Esophagus squamous epithelium (tissue), 5 donors: ENCODE measurements around the gene RERE. TPM values are rescaled to one million over a fixed set of nuclear protein-coding genes. Genes with fewer than 3 reads are reported as not detected.
"Not testable (repeated sequence)": the region's sequence is repeated elsewhere in the genome, so short reads cannot be mapped to it uniquely, and the experiment has no call there.

Experiments used
- DNase-seq: peaks from one replicate; lab custom pipeline; 2025; lab: John Stamatoyannopoulos, UW
- H3K27ac ChIP-seq, 4 donors: fragments of 200-600 bp; sonication (generic); one replicate each; pipeline ENCODE4 v1.5.1; 2016 to 2019; ENCODE audit warnings: mild to moderate bottlenecking in 1 of 4
- H3K27me3 ChIP-seq, 4 donors: fragments of 200-600 bp; sonication (generic); 1 replicate in 3 of 4; 2 replicates in 1 of 4; pipeline versions ENCODE4 v1.5.1 to v1.6.0; 2017 to 2021; ENCODE audit warnings: antibody characterized with exemption in 1 of 4
- H3K36me3 ChIP-seq, 3 donors: fragments of 200-600 bp; sonication (generic); one replicate each; pipeline ENCODE4 v1.5.1; 2016 to 2019
- H3K4me1 ChIP-seq, 3 donors: fragments of 200-600 bp; sonication (generic); one replicate each; pipeline ENCODE4 v1.5.1; 2017 to 2019
- H3K4me3 ChIP-seq, 4 donors: fragments of 200-600 bp; sonication (generic); 1 replicate in 3 of 4; 2 replicates in 1 of 4; pipeline ENCODE4 v1.5.1; 2016 to 2019; ENCODE audit warnings: mild to moderate bottlenecking in 2 of 4, moderate library complexity in 1 of 4
- H3K9me3 ChIP-seq, 3 donors: fragments of 200-600 bp; sonication (generic); one replicate each; pipeline ENCODE4 v1.5.1; 2016 to 2019
- POLR2A ChIP-seq, 4 donors: fragments of 450-650 bp; IDR thresholded peaks; one replicate each; pipeline ENCODE4 v1.6.1; 2017; ENCODE audit warnings: antibody characterized with exemption in 4 of 4, mild to moderate bottlenecking in 4 of 4, moderate library complexity in 3 of 4
- WGBS, 2 donors: methylation state at CpG; one replicate each; pipeline ENCODE4 v1.1.5; 2018; 5-methylcytosine and 5-hydroxymethylcytosine counted together
- intact Hi-C: fragments of 100-400 bp; cut with DNase I; formaldehyde crosslinking; loops from one replicate; pipeline ENCODE4 v1.15.0; 2022
- total RNA-seq, 4 donors: library from RNA; depleted of rRNA; stranded (reverse); fragments of >200 nt; gene quantifications; one replicate each; pipeline ENCODE4 v1.1.0, GENCODE V29; 2016
- TF ChIP-seq, protein P1 (sequence below), 6 experiments: fragments of 450-650 bp in 4 of 6; fragments of 200-600 bp in 2 of 6; sonication (generic) in 2 of 6; IDR thresholded peaks; one replicate each; pipeline ENCODE4 v1.5.1; 2016 to 2019; ENCODE audit warnings: antibody characterized with exemption in 6 of 6, mild to moderate bottlenecking in 4 of 6, moderate library complexity in 4 of 6
- donor health status: DM: yes; HTN: yes; CAD: no.

RERE gene
- total RNA-seq, 4 donors from 2014 or later, result 27.5 to 56.6 (median 32.1) TPM

DNA sequence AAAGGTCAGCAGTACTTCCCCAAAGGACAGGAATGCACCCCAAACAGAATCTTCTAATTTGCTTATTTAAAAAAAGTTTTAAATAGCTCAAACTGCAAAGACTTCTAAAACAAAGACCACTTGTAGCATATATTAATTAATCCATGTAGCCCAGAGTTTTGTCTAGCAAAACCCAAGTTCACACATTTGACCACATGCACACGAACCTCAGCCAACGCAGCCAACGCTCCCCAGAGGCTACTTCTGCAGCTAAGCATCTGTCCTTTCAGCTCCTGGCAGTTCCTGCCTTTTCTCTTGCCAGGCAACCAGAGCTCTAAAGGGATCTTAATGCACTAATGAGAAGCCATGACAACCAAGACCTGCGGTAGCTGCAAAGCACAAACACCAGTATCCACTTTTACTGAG, 89.6 kb downstream of the RERE start:
- Histone ChIP-seq H3K36me3 (no peaks in the 10 kb centered on the region), H3K9me3 (peaks cover 0 to 5% (median 0%) of the 10 kb centered on the region in 3 donors), H3K27ac (no peak overlapping the region), H3K27me3 (no peaks in the 10 kb centered on the region), H3K4me1 (peaks cover 0 to 21% (median 5%) of the 10 kb centered on the region in 3 donors), H3K4me3 (no peak overlapping the region)
- WGBS, 2 donors, result 54 to 61% methylated on average over 4 of the region's 4 CpGs
- no peak for DNase-seq
- TF ChIP-seq POLR2A (IDR thresholded peaks at IDR 0.05), result no peak
- TF ChIP-seq, protein P1, sequence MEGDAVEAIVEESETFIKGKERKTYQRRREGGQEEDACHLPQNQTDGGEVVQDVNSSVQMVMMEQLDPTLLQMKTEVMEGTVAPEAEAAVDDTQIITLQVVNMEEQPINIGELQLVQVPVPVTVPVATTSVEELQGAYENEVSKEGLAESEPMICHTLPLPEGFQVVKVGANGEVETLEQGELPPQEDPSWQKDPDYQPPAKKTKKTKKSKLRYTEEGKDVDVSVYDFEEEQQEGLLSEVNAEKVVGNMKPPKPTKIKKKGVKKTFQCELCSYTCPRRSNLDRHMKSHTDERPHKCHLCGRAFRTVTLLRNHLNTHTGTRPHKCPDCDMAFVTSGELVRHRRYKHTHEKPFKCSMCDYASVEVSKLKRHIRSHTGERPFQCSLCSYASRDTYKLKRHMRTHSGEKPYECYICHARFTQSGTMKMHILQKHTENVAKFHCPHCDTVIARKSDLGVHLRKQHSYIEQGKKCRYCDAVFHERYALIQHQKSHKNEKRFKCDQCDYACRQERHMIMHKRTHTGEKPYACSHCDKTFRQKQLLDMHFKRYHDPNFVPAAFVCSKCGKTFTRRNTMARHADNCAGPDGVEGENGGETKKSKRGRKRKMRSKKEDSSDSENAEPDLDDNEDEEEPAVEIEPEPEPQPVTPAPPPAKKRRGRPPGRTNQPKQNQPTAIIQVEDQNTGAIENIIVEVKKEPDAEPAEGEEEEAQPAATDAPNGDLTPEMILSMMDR (IDR thresholded peaks at IDR 0.05), result no peak
- intact Hi-C loops, result loop anchor here (5.0 to 10.0 kb wide), 2 partner anchors 117 to 166 kb away; no protein-coding TSS in a partner anchor

DNA sequence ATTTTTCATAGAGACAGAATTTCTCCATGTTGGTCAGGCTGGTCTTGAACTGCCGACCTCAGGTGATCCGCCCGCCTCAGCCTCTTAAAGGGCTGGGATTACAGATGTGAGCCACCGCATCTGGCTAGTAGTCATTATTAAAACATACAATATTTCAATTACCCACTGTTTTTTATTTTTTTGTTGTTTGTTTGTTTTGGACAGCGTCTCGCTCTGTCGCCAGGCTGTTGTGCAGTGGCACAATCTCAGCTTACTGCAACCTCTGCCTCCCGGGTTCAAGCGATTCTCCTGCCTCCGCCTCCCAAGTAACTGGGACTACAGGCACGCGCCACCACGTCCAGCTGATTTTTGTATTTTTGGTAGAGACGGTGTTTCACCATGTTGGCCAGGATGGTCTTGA, 90.1 kb downstream of the RERE start:
- 86 to 93% methylated on average over 12 to 14 of the region's 14 CpGs for WGBS, 2 donors
- not testable (repeated sequence) for DNase-seq, H3K27me3 ChIP-seq, H3K36me3 ChIP-seq, H3K9me3 ChIP-seq, H3K4me3 ChIP-seq, H3K27ac ChIP-seq
- intact Hi-C loops, result loop anchor here (5.0 to 10.0 kb wide), 2 partner anchors 117 to 165 kb away; no protein-coding TSS in a partner anchor
- H3K4me1 ChIP-seq, result peaks cover 0 to 21% (median 5%) of the 10 kb centered on the region in 3 donors

DNA sequence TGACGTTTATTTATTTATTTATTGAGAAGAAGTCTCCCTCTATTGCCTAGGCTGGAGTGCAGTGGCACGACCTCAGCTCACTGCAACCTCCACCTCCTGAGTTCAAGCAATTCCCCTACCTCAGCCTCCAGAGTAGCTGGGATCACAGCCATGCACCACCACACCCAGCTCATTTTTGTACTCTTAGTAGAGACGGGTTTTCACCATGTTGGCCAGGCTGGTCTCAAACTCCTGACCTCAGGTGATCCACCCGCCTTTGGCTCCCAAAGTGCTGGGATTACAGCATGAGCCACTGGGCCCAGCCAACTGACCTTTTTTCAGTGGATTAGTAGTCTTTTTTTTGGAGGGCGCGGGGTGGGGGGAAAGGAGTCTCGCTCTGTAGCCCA, 90.6 kb downstream of the RERE start:
- H3K36me3 ChIP-seq, H3K9me3 ChIP-seq, H3K4me3 ChIP-seq, DNase-seq, H3K27me3 ChIP-seq, H3K27ac ChIP-seq: not testable (repeated sequence)
- WGBS, 2 donors, result 15 to 53% methylated on average over 4 to 7 of the region's 7 CpGs
- TF ChIP-seq, protein P1 (IDR thresholded peaks at IDR 0.05), result peak in 1 of 6 experiments; percentile 11
- intact Hi-C loops, result loop anchor here (5.0 to 10.0 kb wide), 2 partner anchors 118 to 164 kb away; no protein-coding TSS in a partner anchor
- H3K4me1 ChIP-seq, result peaks cover 0 to 21% (median 5%) of the 10 kb centered on the region in 3 donors

DNA sequence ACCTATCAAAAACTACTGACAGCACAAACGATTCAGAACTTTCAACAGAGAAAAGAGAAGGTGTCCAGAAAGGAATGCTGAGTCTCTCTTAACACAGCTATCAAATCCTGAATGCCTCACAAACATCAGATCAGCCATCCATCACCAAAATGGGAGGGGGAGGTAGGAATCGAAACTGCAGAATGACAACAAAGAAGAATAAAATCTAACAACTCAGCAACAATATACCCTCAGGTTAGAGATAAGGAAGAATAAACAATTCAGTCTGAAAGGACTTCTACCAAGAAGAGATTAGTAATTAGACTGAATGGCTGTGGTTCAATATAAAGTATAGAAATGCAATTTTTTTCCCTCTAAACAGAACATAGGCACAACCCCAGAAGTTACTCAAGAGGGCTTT, 94.4 kb downstream of the RERE start:
- H3K27ac ChIP-seq, result no peak overlapping the region
- intact Hi-C loops, result loop anchor here (10.0 kb wide), 1 partner anchor 122 kb away; no protein-coding TSS in a partner anchor
- DNase-seq, result no peak
- H3K36me3 ChIP-seq, result no peaks in the 10 kb centered on the region
- no peaks in the 10 kb centered on the region for H3K27me3 ChIP-seq
- peaks cover 0 to 30% (median 5%) of the 10 kb centered on the region in 3 donors for H3K4me1 ChIP-seq
- 47 to 51% methylated on average over 2 of the region's 2 CpGs for WGBS, 2 donors
- no peaks in the 10 kb centered on the region for H3K9me3 ChIP-seq
- no peak overlapping the region for H3K4me3 ChIP-seq
- TF ChIP-seq POLR2A (IDR thresholded peaks at IDR 0.05), result no peak
- TF ChIP-seq, protein P1 (IDR thresholded peaks at IDR 0.05), result no peak

DNA sequence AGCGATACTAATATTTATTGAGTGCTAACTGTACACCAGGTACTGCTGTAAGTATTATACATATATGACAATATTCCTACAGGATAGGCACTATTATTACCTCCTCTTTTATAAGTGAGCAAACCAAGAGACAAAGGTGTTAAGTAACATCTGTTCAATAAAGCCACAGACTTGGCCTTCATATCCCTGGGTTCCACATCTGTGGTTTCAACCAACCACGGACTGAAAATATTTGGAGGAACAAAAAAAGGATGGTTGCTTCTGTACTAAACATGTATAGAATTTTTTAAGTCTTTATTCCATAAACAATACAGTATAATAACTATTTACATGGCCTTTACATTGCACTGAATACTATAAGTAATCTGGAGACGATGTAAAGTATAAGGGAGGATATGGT, 95.1 kb downstream of the RERE start:
- Histone ChIP-seq H3K9me3 (no peaks in the 10 kb centered on the region), H3K36me3 (no peaks in the 10 kb centered on the region), H3K27ac (no peak overlapping the region), H3K4me1 (peaks cover 0 to 24% (median 5%) of the 10 kb centered on the region in 3 donors), H3K4me3 (no peak overlapping the region), H3K27me3 (no peaks in the 10 kb centered on the region)
- DNase-seq, result no peak
- WGBS, 2 donors, result 78 to 90% methylated on average over 3 of the region's 3 CpGs
- no peak for TF ChIP-seq POLR2A (IDR thresholded peaks at IDR 0.05)
- TF ChIP-seq, protein P1 (IDR thresholded peaks at IDR 0.05), result no peak
- intact Hi-C loops, result loop anchor here (10.0 kb wide), 1 partner anchor 122 kb away; no protein-coding TSS in a partner anchor
